NCI-H2081 (cell line): ENCODE measurements around the gene ERGIC1.
A peak's percentile ranks its signal among the peaks of the same experiment; 100 is the strongest.

ENCODE experiments used
- DNase-seq, 2 experiments: peaks; one replicate each; lab custom pipeline; 2025; lab: John Stamatoyannopoulos, UW

Gene ERGIC1

DNA sequence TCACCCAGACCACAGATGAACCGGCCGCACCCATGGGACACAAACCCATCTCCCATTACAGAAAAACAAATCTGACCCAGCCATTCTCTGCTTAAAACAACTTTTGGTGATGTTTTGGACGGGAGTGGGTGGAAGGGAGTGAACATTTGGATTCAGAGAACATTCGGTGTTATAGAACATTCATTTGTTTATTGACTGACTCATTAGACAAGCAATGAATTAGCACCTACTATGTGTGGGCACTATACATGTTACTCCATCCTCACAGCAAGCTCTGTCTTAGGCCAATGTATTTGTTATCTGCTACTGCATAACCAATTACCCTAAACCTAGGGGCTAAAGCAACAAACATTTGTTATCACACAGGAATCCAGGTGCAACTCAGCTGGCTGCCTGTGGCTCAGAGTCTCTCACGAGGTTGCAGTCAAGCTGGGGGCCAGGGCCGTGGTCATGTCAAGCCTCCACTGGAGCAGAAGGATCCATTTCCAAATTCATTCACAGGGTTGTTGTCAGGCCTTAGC is 5.1 kb upstream of the ERGIC1 start:
- no peak for DNase-seq

DNA sequence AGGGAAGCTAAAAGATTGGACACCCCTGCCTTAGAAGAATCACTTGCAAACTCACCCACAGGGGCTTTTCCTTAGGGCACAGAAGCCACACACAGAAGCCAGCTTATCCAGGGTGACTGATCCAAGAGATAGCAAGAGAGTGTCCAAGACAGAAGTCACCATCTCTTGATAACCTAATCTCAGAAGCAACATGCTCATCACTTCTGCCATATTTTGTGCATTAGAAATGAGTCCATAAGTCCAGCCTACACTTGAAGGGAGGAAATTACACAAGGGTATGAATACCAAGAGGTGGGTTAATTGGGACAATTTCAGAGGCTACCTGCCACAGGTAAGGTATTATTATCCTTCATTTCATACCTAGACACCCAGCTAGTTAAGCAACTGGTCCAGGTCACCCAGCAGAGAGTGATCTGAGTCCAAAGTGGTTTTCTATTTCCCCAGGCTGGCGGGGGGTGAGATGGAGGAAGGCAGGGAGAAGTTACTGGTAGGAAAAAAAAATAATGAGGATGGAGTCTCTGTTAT is 3.7 kb upstream of the ERGIC1 start:
- no peak for DNase-seq

DNA sequence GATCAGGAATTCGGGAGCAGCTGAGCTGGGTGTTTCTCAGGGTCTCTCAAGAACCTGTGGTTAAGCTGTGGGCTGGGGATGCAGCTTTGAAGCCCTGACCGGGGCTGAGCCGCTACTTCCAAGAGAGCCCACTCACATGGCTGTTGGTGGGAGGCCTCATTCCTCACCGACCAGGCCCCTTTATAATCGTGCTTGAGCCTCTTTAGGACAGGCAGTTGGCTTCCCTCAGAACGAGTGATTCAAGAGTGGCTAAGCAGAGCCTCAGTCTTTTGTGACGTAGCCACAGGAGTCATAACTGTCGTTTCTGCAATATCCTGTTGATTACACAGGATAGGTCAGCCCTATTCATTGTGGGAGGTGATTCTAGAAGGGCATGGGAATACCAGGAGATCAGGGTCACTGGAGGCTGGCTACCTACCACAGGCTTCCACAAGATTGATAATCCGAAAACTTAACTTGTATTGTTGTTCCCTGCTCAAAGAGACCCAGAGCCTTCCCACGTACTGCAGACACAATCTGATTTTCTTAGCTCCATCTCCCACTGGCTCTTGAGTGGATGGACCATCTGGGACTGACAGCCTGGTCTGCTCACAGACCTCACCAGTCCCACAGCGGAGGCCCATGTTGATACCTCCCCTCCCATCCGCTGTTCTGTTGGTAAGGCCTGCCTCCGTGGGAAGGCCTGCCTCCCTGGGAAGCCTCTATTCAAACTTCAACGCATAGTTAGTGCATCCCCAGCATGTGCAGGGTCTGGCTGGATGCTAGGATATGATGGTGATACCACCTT is 3.0 kb upstream of the ERGIC1 start:
- DNase-seq, result no peak

DNA sequence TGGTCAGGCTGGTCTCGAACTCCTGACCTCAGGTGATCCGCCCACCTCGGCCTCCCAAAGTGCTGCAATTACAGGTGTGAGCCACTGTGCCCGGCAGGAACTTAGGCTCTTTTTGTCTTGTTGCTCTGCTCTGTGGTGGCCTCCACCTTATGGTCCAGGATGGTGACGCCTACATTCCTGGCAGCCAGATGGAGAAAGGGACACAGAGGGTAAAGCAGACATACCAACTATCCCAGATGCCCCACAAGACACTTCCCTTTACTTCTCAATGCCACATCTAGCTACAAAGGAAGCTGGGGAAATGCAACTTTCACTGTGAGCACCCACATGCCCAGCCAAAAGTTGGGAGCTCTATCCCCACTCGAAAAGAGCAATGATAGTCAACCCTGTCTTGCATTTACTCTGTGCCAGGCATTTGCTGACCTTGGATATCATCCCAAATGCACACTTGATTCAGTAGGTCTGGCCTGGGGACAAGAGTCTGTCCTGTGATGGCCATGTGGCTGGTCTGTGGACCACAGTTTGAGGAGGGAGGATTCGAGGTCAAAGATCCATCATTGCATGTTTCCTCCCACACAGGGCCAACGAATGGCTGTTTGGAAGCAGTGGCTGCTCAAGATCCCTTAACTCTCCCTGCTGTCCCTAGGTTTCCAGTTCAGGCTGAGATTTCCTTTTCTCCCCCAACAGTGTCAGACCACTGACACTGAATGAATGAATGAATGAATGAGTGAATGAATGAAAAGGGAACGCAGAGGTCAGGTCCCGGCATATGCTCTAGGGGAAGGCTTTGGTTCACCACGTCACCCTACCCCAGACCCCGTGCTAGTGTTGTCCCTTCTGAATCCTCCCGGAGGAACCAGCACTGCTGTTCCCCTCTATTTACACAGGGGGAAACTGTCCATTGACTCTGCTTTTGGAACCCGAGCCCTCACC is 1.4 kb upstream of the ERGIC1 start:
- no peak for DNase-seq

DNA sequence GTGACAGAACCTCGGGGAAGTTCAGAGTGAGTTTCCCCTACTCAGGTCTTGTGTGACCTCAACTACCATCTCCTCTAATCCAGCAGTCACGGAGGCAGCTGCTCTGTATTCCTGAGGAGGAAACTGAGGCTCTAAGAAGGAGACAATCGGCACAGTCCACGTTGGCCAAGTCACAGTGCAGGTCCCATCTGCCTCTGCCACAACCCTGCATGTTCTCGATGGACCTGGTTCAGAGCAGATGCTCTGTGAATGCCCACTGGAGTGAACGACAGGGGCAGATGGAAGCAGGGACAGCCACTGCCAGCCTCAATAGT is 722 bp upstream of the ERGIC1 start:
- DNase-seq, result no peak

DNA sequence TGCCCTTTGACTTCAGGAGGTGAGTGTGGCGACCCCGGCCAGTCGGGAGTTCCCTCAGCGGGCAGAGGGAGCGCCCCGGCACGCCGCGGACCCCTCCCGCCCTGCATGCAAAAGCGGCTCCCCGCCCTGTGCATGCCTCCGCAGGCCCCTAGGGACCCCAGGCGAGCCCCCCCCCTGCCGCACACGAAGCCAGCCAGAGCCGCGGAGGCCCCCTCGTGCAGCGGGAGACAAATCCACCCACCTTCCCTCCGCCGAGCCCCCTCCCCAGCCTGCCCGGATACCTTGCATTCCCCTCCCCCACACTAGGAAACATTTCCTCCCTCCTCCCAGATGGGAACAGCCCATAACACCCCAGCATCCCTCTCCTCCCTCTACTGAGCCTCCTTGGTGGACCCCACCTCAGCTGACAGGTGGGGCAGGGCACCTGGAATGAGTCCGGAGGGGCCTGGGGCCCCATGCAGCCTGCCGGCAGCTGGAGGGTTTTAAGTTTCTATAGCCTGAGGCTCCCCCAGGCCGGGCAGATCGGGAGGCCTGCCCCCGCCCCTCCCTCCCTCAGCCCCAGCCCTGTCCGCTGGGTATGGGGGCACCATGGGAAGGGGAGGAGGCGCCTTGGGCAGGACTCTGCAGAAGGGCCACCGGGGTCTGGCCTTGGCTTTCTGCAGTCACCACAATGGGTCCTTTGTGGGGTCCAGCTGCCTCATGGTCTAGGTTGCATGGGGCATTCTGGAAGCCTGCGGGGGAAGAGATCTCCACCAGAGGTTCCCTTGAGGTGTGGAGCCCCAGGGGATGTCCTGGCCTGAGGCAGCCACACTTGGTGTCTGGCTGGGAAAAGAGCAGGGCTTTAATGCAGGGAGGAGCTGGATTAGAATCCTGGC is 601 bp downstream of the ERGIC1 start:
- DNase-seq, result peak in 1 of 2 experiments; percentile 4

DNA sequence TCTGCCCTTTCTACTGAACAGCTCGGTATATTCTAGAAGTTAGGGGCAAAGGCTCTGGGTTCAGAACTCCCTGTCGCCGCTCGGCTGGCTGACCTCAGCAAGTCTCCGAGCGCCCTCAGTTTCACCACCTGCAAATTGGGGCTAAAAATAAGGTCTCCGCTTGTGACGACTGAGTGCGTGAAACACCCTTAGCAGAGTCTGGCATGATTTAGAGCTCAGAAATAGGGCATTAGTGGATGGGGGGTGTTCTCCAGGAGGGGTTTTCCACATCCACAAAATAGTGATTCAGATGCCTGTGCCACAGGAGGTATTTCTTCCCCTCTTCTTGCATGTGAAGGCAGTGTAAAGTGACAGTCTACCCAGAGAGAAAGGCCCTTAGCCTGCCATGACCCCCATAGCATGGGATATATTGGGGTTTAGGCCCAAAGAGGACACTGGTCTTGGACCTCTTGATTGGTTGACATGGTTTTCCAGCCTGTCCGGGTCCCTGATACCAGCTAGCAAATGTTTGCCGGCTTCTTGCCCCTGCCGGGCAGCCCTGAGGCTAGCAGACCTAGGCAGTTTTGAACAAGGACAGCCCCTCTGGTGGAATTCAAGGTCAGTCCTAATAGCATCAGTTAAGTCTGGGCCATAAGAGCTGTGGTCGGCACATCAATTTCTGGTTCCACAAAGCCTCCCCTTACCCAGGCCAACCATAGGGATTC is 1.4 kb downstream of the ERGIC1 start:
- no peak for DNase-seq

DNA sequence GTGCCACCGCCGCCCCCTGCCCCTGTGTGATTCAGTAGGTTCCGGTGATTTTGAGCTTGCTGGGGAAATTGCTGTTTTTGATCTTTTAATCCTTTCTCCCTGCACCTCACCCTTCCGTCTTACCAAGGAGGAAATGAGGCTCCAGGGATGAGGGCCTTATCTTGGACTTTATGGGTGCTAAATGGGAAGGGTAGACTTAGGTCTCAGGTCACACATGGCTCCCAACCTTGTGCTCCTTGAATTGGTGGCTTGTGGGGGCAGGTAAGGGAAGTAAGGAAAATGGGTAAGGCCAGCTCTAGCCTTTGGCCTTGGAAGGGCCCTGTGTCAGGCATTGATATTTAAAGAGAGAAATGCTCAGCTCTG is 1.9 kb downstream of the ERGIC1 start:
- DNase-seq, result no peak

DNA sequence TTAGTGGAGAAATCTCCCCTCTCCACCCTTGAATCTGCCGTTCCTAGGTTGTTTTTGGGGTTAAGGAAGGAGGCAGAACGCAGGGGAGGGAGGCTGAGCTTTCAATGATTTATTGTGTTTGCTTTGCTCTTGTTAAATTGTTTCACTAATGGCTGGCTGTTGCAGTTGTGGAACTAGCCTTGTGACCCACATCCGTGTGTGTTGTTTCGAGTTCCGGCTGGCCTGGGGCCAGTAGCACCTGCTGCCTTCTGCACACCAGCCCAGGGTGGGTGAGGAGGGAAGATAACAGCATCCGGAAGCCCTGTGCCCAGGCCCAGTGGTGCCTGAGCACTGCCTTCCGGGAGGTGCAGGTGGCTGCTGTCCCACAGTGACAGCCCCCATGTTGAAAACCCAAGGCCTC is 3.6 kb downstream of the ERGIC1 start:
- DNase-seq, result peak; percentile 86 to 96

DNA sequence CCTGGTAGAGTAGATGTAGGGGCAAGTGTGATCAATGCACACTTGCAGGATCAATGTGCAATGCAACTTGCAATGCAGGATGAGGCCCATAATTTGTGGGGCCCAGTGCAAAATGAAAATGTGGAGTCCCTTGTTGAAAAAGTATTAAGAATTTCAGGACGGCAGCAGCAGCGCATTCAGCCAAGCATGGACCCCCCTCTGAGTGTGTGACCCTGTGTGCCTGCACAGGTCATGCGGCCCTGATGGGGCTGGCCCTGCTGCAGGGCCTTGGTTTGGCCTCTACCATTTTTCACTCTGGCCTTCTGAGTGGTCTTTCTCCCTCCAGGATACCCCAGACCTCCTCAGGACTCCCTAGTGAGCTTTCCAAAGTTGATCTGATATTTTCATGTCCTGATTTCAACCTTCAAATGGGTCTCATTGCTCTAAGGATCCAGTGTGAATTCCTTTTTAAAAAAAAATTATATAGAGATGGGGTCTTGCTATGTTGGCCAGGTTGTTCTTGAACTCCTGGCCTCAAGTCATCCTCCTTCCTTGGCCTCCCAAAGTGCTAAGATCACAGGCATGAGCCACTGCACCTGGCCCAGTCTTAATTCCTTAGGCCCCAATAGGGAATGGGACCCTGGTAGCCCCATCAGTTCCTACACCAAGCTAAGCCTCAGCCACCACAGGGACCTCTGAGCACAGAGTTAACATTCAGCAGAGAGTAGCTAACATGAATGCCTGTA is 4.3 kb downstream of the ERGIC1 start:
- DNase-seq, result no peak

DNA sequence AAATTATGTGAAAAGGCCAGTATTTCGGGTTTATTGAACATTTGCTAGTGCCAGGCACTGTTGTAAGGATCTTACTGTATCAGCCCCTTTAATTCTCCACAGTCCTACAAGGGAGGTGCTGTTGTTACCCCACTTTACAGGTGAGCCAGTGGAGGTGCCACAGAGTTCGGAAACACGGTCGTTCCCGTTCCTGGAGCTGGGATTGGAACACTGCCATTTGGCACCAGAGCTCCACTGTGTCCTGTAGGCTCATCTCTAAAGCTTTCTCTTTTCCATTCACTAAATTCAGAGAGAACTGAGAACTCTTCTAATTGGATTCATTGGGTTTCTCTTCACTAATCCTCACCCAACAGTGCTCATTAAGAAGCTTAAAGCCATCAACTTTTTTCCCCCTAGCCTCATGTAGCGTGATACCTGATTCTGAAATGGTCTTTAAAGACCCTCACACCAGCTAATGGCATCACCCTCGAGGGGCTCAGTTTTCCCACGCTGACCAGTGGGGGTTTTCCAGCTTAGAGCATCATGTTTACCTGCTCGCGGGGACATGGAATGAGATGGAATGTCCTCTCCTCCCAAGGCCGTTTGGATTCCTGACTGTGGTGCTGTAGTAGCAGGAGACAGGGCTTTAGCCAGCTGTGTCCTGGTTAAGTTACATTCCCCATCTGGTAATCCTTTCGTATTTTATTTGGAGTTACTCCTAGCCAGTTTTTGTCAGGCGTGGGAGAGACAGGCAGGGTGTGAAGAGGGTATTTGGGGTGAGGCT is 5.8 kb downstream of the ERGIC1 start:
- peak in 1 of 2 experiments; percentile 1 for DNase-seq

DNA sequence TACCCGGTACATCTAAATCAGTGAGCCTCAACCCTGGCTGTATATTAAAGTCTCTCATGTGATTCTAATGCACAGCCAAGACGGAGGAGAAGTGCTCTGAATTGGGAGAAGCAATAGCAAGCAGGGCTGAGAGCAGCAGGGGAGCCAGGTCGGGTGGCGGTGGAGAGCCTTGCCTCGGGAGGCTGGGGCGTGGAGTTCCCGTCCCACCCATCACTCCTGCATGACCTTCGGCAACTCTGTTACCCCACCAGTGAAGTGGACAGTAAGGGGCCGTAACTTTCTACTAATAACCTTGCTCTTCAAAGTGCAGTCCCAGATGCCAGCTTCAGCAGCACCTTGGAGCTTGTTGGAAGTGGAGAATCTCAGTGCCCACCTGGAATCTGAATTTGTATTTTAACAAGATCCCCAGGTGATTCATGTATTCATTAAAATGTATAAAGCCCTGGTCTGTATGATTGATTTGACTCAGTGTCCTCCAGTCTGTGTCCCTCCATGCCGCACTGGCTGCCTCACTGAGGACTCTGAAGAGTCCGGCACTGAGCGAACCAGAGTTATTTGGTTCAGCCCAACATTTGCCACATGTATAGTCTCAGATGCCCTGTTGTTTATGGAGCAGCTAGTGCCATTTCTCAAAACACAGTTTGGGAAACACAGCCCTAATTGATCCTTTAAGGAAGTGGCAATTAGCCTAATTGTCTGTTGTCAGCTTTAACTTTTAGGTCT is 6.5 kb downstream of the ERGIC1 start:
- DNase-seq, result no peak

DNA sequence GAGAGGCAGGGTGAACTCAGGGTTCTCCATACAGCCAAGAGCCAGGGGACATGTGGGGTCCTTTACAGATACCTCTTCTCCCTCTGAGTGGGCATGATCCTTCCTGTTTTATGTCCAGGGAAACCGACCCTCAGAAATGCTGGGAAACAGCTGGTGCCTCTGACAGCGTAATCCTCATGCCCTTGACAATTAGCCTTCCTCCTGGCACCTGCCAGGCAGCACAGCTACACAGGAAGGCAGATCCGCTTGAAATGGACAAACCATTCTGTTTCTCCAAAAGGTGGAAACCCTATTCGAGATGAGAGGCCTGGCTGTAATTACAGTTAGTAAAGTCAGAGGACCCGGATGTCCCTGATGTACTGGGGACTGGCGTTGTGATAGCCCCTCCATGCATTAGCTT is 7.2 kb downstream of the ERGIC1 start:
- DNase-seq, result peak; percentile 9 to 48

DNA sequence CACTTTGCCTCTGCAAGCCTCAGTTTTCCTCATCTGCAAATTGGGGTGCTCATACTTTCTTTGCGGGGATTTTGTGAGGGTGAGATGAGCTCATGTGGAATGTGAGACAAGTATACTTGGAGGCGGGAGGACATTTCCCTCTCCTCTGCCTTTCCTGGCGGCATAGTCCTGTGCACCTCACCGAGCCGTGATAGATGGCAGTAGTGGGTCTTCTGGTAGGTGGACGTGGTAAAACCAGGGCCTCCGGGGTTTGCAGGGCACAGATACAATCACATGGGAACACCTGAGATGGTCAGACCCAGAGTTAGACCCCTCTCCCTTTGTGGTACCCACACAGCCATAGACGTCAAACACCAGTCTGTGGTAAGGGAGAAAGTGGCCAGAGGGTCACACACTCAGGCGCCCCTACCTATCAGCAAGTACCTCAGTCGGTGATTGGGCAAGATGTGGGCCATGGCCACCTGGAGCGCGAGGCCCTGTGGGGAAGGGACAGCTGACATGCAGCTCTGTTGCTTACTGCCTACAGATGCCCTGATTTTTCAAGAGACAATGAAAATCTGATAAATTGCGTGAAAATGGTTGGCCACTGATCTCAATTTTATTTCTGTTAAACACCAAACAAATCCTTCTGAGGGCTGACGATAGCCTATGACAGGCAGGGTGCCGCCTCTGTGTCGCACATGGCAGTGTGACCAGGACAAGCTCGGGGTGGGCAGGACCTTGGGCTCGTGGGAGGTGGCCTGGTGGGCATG is 9.9 kb downstream of the ERGIC1 start:
- no peak for DNase-seq

DNA sequence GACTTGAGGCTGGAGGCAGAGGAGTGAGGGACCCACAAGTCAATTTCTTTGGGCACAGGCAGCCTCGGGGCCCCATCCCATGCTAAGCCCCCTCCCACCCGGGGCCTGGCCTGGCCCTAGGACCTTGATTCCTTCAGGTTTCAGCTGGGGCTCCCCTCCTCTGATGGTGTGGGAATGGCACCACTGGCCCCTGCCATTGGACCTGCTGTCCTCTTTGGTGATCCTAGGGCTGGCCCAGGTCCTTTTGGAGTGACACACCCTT is 10.5 kb downstream of the ERGIC1 start:
- no peak for DNase-seq

DNA sequence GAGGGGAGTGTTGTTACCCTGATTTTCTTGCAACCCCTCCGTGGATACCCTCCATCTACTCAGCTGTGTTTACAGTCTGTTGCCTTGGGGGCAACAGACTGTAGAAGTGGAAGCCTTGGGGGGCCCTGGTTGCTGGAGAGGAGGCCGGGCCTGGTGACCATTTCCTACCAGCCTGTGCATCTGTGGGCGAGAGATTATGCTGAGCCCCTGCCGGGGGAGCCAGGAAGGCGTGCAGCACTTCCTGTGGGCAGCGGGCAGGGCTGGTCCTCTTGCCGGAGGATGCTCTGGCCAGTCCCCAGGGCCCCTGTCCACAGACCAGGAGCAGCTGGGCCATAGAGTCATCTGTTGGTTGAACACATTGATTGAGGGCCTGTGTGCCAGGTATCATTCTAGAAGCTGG is 11.1 kb downstream of the ERGIC1 start:
- DNase-seq, result no peak

DNA sequence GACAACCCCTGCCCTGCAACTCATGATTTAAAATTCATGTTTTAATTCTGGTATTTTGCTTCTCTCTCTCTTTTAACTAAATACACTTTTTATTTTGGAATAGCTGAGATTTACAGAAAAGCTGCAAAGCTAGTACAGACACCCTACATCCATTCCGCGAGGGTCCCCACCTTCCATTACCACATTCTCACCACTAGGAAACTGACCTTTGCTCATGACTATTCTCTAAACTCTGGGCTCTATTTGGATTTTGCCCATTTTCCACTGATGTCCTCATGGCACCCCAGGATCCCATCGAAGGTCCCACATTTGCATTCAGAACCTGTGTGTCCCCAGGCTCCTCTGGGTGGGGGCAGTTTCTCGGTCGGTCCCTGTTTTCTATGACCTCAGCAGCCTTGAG is 11.5 kb downstream of the ERGIC1 start:
- no peak for DNase-seq

DNA sequence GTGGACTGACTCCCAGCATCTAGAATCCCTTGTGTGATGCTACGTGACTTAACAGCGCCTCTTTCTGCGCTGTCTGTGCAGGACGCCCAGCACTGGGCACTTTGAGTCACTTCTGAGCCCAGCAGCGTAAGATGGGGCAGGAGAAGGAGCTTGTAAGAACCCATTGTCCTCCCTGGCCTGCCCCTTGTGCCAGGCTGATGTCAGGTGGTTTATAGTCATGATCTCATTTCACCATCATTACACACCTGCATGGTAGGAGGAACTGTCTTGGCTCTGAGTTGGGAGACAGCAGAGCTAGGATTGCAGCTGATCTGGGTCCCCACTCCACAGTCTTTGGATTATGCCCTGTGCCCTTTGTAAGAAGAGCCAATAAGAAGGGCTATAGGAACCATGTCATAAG is 12.2 kb downstream of the ERGIC1 start:
- DNase-seq, result no peak

DNA sequence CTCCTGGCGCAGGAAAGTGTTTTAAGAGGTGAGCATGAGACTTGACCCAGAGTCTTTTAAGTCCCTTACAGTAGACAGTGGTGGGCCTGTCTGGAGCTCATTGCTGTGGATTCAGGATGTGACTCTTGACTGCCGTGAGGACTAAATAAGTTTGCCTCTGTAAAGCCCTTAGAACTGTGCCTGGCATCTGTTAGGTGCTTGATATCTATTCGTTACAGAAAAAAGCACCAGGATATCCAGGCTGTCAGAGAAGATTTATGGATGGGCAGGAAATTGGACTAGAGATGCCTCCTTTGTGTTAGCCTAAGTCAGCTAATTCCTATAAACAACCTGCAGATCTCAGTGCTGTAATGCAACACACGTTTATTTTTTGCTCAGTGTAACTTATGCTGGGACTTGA is 12.6 kb downstream of the ERGIC1 start:
- no peak for DNase-seq
